Measurements from ENCODE around the gene PARP4.
"Not testable (repeated sequence)": the region's sequence is repeated elsewhere in the genome, so short reads cannot be mapped to it uniquely, and the experiment has no call there.

The PARP4 gene

DNA sequence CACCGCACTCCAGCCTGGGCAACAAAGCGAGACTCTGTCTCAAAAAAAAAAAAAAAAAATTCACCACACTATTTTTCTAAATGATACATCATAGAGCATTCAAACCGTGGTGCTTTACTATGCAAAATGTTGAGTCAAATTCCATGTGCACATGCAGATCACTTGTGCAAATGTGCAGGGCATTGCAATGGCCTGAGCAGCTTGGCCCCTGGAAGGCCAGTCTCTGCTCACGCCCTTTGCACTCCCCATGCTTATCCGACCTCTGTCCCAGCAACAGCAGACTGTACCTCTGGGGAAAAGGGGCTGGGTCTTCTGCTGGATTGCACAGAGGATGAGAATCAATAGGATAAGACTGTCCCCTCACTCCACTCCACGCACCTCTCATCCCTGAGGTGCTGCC lies 58.5 kb downstream of the PARP4 start:
- Histone ChIP-seq H3K14ac (ENCODE audit: low read length) (no peak overlapping the region), H2BK12ac (ENCODE audit: low read length) (no peak overlapping the region), H3K18ac (ENCODE audit: low read length) (no peak overlapping the region), H3K4me3 (ENCODE audit: low read depth, low read length) (no peak overlapping the region), H3K23ac (ENCODE audit: low read length) (no peak overlapping the region), H3K27ac (ENCODE audit: low read depth, low read length) (no peak overlapping the region), H3K79me2 (ENCODE audit: control insufficient read depth, insufficient read depth, low read length, poor library complexity) (no peaks in the 10 kb centered on the region), H4K8ac (ENCODE audit: low read depth, low read length) (no peak overlapping the region), H3K79me1 (ENCODE audit: low read length) (no peaks in the 10 kb centered on the region), H3K4me2 (ENCODE audit: low read length) (no peak overlapping the region), H2BK5ac (ENCODE audit: low read depth, low read length, poor library complexity) (no peak overlapping the region), H2BK120ac (ENCODE audit: insufficient read depth, low read length, poor library complexity) (no peak overlapping the region), H3K9ac (ENCODE audit: low read length) (no peak overlapping the region), H3K4ac (ENCODE audit: low read depth, low read length) (no peak overlapping the region), H2AFZ (ENCODE audit: insufficient read depth, low read length, poor library complexity) (no peak overlapping the region), H3K9me3 (ENCODE audit: insufficient read depth, low read depth, low read length) (peaks cover 2% of the 10 kb centered on the region), H4K91ac (ENCODE audit: low read depth, low read length) (no peak overlapping the region), H3K27me3 (ENCODE audit: insufficient read depth, low read length) (no peaks in the 10 kb centered on the region), H3K4me1 (ENCODE audit: control insufficient read depth in 1 of 2, insufficient read depth in 2 of 2, low read length in 2 of 2) (no peaks in the 10 kb centered on the region), H4K12ac (ENCODE audit: low read depth, low read length) (no peak overlapping the region), H3K36me3 (ENCODE audit: control insufficient read depth in 1 of 2, insufficient read depth in 2 of 2, low read length in 2 of 2) (peaks cover 29% of the 10 kb centered on the region in 2 experiments), H2AK5ac (ENCODE audit: low read length) (no peak overlapping the region)
- no CpG with 5 or more reads among the region's 6 CpGs for WGBS (ENCODE audit: extremely low coverage, insufficient coverage, insufficient read length)
- DNase-seq = no peak

- H3K4me2 ChIP-seq (ENCODE audit: low read length) = no peak overlapping the region
- no peaks in the 10 kb centered on the region for H3K79me1 ChIP-seq (ENCODE audit: low read length)
- H3K14ac ChIP-seq (ENCODE audit: low read length) = no peak overlapping the region
- no peak overlapping the region for H3K27ac ChIP-seq (ENCODE audit: low read depth, low read length)
- no peak overlapping the region for H2BK5ac ChIP-seq (ENCODE audit: low read depth, low read length, poor library complexity)
- no peak overlapping the region for H3K18ac ChIP-seq (ENCODE audit: low read length)
- H3K79me2 ChIP-seq (ENCODE audit: control insufficient read depth, insufficient read depth, low read length, poor library complexity) = no peaks in the 10 kb centered on the region
- no CpG with 5 or more reads among the region's 9 CpGs for WGBS (ENCODE audit: extremely low coverage, insufficient coverage, insufficient read length)
- no peak overlapping the region for H3K23ac ChIP-seq (ENCODE audit: low read length)
- H4K8ac ChIP-seq (ENCODE audit: low read depth, low read length) = no peak overlapping the region
- H2AFZ ChIP-seq (ENCODE audit: insufficient read depth, low read length, poor library complexity) = no peak overlapping the region
- no peak overlapping the region for H2BK12ac ChIP-seq (ENCODE audit: low read length)
- H2BK120ac ChIP-seq (ENCODE audit: insufficient read depth, low read length, poor library complexity) = no peak overlapping the region
- H3K36me3 ChIP-seq (ENCODE audit: control insufficient read depth in 1 of 2, insufficient read depth in 2 of 2, low read length in 2 of 2) = peaks cover 26 to 27% of the 10 kb centered on the region in 2 experiments
- no peak overlapping the region for H4K91ac ChIP-seq (ENCODE audit: low read depth, low read length)
- H3K27me3 ChIP-seq (ENCODE audit: insufficient read depth, low read length) = no peaks in the 10 kb centered on the region
- no peaks in the 10 kb centered on the region for H3K4me1 ChIP-seq (ENCODE audit: control insufficient read depth in 1 of 2, insufficient read depth in 2 of 2, low read length in 2 of 2)
- H3K4me3 ChIP-seq (ENCODE audit: low read depth, low read length) = no peak overlapping the region
- peaks cover 2% of the 10 kb centered on the region for H3K9me3 ChIP-seq (ENCODE audit: insufficient read depth, low read depth, low read length)
- H3K9ac ChIP-seq (ENCODE audit: low read length) = no peak overlapping the region
- no peak overlapping the region for H3K4ac ChIP-seq (ENCODE audit: low read depth, low read length)
- no peak for DNase-seq
- no peak overlapping the region for H2AK5ac ChIP-seq (ENCODE audit: low read length)
- H4K12ac ChIP-seq (ENCODE audit: low read depth, low read length) = no peak overlapping the region
Measured at GRCh38 chr13:24452044-24452443, 60.5 kb downstream of the PARP4 start.

DNA sequence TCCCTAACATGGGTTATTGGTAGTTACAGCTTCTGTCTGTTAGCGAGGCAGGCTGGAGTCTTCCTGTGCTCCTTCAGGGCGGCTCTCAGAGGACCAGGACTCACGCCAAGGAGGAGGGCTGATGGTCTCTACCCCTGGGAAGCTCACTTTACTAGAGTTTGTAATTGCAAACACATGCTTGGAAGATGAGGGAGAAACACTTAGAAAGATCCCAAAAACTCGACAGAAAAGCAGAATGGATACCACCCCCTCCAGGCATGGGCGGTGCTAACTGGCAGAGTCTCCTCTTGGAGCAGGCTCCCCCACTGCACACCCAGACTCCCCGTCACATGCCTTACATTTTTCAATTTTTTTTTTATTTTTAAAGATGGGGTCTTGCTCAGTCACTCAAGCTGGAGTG lies 62.0 kb downstream of the PARP4 start:
- no peaks in the 10 kb centered on the region for H3K79me2 ChIP-seq (ENCODE audit: control insufficient read depth, insufficient read depth, low read length, poor library complexity)
- no peak overlapping the region for H2AFZ ChIP-seq (ENCODE audit: insufficient read depth, low read length, poor library complexity)
- H3K18ac ChIP-seq (ENCODE audit: low read length) = no peak overlapping the region
- H3K4me3 ChIP-seq (ENCODE audit: low read depth, low read length) = no peak overlapping the region
- no peak overlapping the region for H4K91ac ChIP-seq (ENCODE audit: low read depth, low read length)
- H3K27me3 ChIP-seq (ENCODE audit: insufficient read depth, low read length) = no peaks in the 10 kb centered on the region
- H2BK120ac ChIP-seq (ENCODE audit: insufficient read depth, low read length, poor library complexity) = no peak overlapping the region
- no peak for DNase-seq
- peaks cover 2% of the 10 kb centered on the region for H3K9me3 ChIP-seq (ENCODE audit: insufficient read depth, low read depth, low read length)
- no peak overlapping the region for H2AK5ac ChIP-seq (ENCODE audit: low read length)
- H3K27ac ChIP-seq (ENCODE audit: low read depth, low read length) = no peak overlapping the region
- no peak overlapping the region for H4K12ac ChIP-seq (ENCODE audit: low read depth, low read length)
- H2BK5ac ChIP-seq (ENCODE audit: low read depth, low read length, poor library complexity) = no peak overlapping the region
- WGBS (ENCODE audit: extremely low coverage, insufficient coverage, insufficient read length) = no CpG with 5 or more reads among the region's 6 CpGs
- H3K14ac ChIP-seq (ENCODE audit: low read length) = no peak overlapping the region
- peaks cover 24 to 28% of the 10 kb centered on the region in 2 experiments for H3K36me3 ChIP-seq (ENCODE audit: control insufficient read depth in 1 of 2, insufficient read depth in 2 of 2, low read length in 2 of 2)
- H3K79me1 ChIP-seq (ENCODE audit: low read length) = no peaks in the 10 kb centered on the region
- H3K4me2 ChIP-seq (ENCODE audit: low read length) = no peak overlapping the region
- no peaks in the 10 kb centered on the region for H3K4me1 ChIP-seq (ENCODE audit: control insufficient read depth in 1 of 2, insufficient read depth in 2 of 2, low read length in 2 of 2)
- H3K23ac ChIP-seq (ENCODE audit: low read length) = no peak overlapping the region
- H4K8ac ChIP-seq (ENCODE audit: low read depth, low read length) = no peak overlapping the region
- H2BK12ac ChIP-seq (ENCODE audit: low read length) = no peak overlapping the region
- H3K9ac ChIP-seq (ENCODE audit: low read length) = no peak overlapping the region
- no peak overlapping the region for H3K4ac ChIP-seq (ENCODE audit: low read depth, low read length)

DNA sequence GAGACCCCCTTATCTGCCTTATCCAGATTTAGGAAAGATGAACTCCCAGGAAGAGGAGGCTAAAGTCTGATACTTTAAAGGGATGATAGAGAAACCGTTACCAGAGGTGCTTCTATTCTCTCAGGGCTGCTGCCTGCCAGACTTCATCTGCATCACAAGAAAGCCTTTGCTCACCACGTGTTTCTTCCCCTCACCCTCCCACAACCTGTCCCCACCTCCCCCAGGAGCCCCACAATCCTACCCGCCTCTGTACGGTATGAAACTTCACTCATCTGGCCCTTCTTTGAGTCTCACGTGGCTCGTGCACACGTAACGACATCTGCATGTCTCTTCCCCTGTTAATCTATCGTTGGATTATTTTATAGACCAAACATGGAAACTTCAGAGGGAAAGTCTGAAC lies 67.7 kb downstream of the PARP4 start:
- not testable (repeated sequence) for H3K9me3 ChIP-seq (ENCODE audit: insufficient read depth, low read depth, low read length); H3K4me2 ChIP-seq (ENCODE audit: low read length); H2BK5ac ChIP-seq (ENCODE audit: low read depth, low read length, poor library complexity); H2AK5ac ChIP-seq (ENCODE audit: low read length); H2BK12ac ChIP-seq (ENCODE audit: low read length); H4K91ac ChIP-seq (ENCODE audit: low read depth, low read length); H3K27ac ChIP-seq (ENCODE audit: low read depth, low read length); H4K8ac ChIP-seq (ENCODE audit: low read depth, low read length); H3K4ac ChIP-seq (ENCODE audit: low read depth, low read length); H2BK120ac ChIP-seq (ENCODE audit: insufficient read depth, low read length, poor library complexity); H3K9ac ChIP-seq (ENCODE audit: low read length); H3K27me3 ChIP-seq (ENCODE audit: insufficient read depth, low read length); H3K18ac ChIP-seq (ENCODE audit: low read length); H4K12ac ChIP-seq (ENCODE audit: low read depth, low read length); H3K14ac ChIP-seq (ENCODE audit: low read length); H3K4me1 ChIP-seq (ENCODE audit: control insufficient read depth in 1 of 2, insufficient read depth in 2 of 2, low read length in 2 of 2); H3K79me2 ChIP-seq (ENCODE audit: control insufficient read depth, insufficient read depth, low read length, poor library complexity); DNase-seq; H3K23ac ChIP-seq (ENCODE audit: low read length); H2AFZ ChIP-seq (ENCODE audit: insufficient read depth, low read length, poor library complexity); H3K79me1 ChIP-seq (ENCODE audit: low read length); H3K4me3 ChIP-seq (ENCODE audit: low read depth, low read length); H3K36me3 ChIP-seq (ENCODE audit: control insufficient read depth in 1 of 2, insufficient read depth in 2 of 2, low read length in 2 of 2)
- WGBS (ENCODE audit: extremely low coverage, insufficient coverage, insufficient read length) = no CpG with 5 or more reads among the region's 9 CpGs

All from trophoblast cell (in vitro differentiated cells and primary cell).